ENCODE results near the gene MALSU1. TPM values are rescaled to one million over a fixed set of nuclear protein-coding genes. Genes with fewer than 3 reads are reported as not detected.

Gene MALSU1
- polyA plus RNA-seq, 1 of the 3 experiments (the other 2 are of a cell fraction) = 102 TPM

DNA sequence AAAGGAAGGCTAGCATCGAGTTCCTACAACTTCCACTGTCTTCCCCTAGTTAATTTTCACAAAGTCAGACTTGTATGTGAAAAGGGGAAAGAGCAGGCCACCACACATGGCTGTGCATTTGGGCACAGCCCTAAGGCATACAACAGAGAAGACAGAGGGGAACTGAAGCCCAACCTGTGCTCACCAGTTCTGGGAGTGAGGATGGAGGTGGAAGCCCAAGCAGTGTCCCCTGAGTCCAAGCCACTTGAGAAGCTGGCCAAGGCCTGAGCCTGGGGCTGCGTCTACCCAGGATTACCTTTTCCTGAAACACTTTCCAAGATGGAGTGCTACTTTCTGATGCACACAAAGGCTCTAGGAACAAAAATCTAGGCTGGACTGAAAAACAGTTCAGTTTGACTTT is 32.2 kb upstream of the MALSU1 start (continued):
- TF ChIP-seq SIN3A (IDR thresholded peaks at IDR 0.05; ENCODE audit: borderline replicate concordance, low read depth, low read length) = no peak

DNA sequence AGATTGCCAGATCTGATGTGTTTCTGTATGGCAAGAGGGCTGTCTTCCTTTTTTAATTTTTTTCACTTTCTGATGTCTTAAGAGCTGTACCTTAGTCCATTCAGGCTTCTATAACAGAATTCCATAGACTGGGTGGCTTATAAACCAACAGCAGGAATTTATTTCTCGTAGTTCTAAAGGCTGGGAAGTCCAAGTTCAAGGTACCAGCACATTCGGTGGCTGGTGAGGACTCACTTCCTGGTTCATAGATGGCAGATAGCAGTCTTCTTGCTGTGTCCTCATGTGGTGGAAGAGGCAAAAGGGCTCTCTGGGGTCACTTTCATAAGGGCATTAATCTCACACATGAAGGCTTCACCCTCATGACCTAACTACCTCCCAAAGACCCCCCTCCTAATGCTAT is 31.8 kb upstream of the MALSU1 start:
- Histone ChIP-seq H3K9me3 (no peaks in the 10 kb centered on the region), H3K27ac (ENCODE audit: low read depth in 2 of 2, low read length in 1 of 2) (no peak overlapping the region), H4K20me1 (ENCODE audit: insufficient read depth) (no peaks in the 10 kb centered on the region), H3K4me3 (ENCODE audit: low read depth in 2 of 2, low read length in 1 of 2) (no peak overlapping the region), H2AFZ (ENCODE audit: low read depth) (no peak overlapping the region), H3K79me2 (ENCODE audit: insufficient read depth) (no peaks in the 10 kb centered on the region), H3K27me3 (ENCODE audit: insufficient read depth) (no peaks in the 10 kb centered on the region), H3K4me2 (no peak overlapping the region), H3F3A (replicated peaks; ENCODE audit: insufficient read depth) (peaks cover 5% of the 10 kb centered on the region), H3K9ac (no peak overlapping the region), H3K36me3 (replicated peaks in 1 of 2; ENCODE audit: control insufficient read depth in 1 of 2, insufficient read depth in 2 of 2, low read length in 1 of 2) (no peaks in the 10 kb centered on the region), H3K4me1 (ENCODE audit: control insufficient read depth in 1 of 2, insufficient read depth in 2 of 2, low read depth in 1 of 2, low read length in 1 of 2) (no peaks in the 10 kb centered on the region), H3K9me2 (no peaks in the 10 kb centered on the region)
- ChIA-PET CTCF (interaction anchor here (1.2 to 23.9 kb wide), 4 partner anchors 11 to 280 kb away, joined by 4 to 359 read pairs (median 56); partner anchors contain the start of gene NUP42), POLR2A (no interaction called here)
- TF ChIP-seq FOXM1 (IDR thresholded peaks at IDR 0.05; ENCODE audit: low read depth) (no peak), RFX5 (IDR thresholded peaks at IDR 0.05; ENCODE audit: low read length) (no peak), NRF1 (IDR thresholded peaks at IDR 0.05; ENCODE audit: low read depth, low read length) (no peak), GABPA (IDR thresholded peaks at IDR 0.05; ENCODE audit: low read depth) (no peak), ELF1 (IDR thresholded peaks at IDR 0.05) (no peak), RXRA (IDR thresholded peaks at IDR 0.05; ENCODE audit: borderline replicate concordance, low read depth) (no peak)
- TF ChIP-seq, protein P1, sequence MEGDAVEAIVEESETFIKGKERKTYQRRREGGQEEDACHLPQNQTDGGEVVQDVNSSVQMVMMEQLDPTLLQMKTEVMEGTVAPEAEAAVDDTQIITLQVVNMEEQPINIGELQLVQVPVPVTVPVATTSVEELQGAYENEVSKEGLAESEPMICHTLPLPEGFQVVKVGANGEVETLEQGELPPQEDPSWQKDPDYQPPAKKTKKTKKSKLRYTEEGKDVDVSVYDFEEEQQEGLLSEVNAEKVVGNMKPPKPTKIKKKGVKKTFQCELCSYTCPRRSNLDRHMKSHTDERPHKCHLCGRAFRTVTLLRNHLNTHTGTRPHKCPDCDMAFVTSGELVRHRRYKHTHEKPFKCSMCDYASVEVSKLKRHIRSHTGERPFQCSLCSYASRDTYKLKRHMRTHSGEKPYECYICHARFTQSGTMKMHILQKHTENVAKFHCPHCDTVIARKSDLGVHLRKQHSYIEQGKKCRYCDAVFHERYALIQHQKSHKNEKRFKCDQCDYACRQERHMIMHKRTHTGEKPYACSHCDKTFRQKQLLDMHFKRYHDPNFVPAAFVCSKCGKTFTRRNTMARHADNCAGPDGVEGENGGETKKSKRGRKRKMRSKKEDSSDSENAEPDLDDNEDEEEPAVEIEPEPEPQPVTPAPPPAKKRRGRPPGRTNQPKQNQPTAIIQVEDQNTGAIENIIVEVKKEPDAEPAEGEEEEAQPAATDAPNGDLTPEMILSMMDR (IDR thresholded peaks at IDR 0.05) = no peak
- TF ChIP-seq, protein P2, sequence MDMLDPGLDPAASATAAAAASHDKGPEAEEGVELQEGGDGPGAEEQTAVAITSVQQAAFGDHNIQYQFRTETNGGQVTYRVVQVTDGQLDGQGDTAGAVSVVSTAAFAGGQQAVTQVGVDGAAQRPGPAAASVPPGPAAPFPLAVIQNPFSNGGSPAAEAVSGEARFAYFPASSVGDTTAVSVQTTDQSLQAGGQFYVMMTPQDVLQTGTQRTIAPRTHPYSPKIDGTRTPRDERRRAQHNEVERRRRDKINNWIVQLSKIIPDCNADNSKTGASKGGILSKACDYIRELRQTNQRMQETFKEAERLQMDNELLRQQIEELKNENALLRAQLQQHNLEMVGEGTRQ (IDR thresholded peaks at IDR 0.05; ENCODE audit: borderline replicate concordance, low read depth, low read length) = no peak
- TF ChIP-seq, protein P3, sequence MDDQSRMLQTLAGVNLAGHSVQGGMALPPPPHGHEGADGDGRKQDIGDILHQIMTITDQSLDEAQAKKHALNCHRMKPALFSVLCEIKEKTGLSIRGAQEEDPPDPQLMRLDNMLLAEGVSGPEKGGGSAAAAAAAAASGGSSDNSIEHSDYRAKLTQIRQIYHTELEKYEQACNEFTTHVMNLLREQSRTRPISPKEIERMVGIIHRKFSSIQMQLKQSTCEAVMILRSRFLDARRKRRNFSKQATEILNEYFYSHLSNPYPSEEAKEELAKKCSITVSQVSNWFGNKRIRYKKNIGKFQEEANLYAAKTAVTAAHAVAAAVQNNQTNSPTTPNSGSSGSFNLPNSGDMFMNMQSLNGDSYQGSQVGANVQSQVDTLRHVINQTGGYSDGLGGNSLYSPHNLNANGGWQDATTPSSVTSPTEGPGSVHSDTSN (IDR thresholded peaks at IDR 0.05) = no peak
- DNase-seq = no peak
- WGBS (ENCODE audit: low lambda C conversion rate) = 94% methylated on average over 2 of the region's 2 CpGs

DNA sequence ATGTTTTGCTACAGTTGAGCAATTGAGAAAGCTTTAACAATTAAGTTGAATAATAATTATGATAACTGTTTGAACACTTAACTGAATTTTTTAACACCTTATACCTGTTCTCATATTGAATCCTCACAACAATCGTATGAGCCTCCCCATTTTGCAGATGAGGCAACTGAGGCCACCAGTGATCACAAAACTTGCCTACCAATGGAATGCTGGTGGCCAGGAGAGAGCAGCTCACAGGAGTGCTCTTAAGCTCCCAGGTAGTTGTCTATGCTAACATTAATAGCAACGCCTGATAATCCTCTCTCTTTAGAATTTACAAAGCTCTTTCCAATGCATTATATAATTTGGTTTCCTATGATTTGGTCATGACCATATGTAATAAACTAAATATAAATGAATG is 31.0 kb upstream of the MALSU1 start:
- H3K4me3 ChIP-seq (ENCODE audit: low read depth in 2 of 2, low read length in 1 of 2) = no peak overlapping the region
- H3K27ac ChIP-seq (ENCODE audit: low read depth in 2 of 2, low read length in 1 of 2) = no peak overlapping the region
- ChIA-PET CTCF (interaction anchor here (0.9 to 23.9 kb wide), 7 partner anchors 10 to 277 kb away, joined by 3 to 359 read pairs (median 4); partner anchors contain the start of gene NUP42), POLR2A (interaction anchor here (0.5 kb wide), 1 partner anchor 166 kb away, joined by 3 read pairs; no protein-coding TSS in a partner anchor)
- no peaks in the 10 kb centered on the region for H3K27me3 ChIP-seq (ENCODE audit: insufficient read depth)
- no peaks in the 10 kb centered on the region for H4K20me1 ChIP-seq (ENCODE audit: insufficient read depth)
- no peak overlapping the region for H3K9ac ChIP-seq
- H3K9me3 ChIP-seq = no peaks in the 10 kb centered on the region
- H3K4me1 ChIP-seq (ENCODE audit: control insufficient read depth in 1 of 2, insufficient read depth in 2 of 2, low read depth in 1 of 2, low read length in 1 of 2) = peaks cover 0 to 5% of the 10 kb centered on the region in 2 experiments; a peak in 2 of 4 replicates
- WGBS (ENCODE audit: low lambda C conversion rate) = 98% methylated on average over 2 of the region's 2 CpGs
- no peaks in the 10 kb centered on the region for H3K36me3 ChIP-seq (replicated peaks in 1 of 2; ENCODE audit: control insufficient read depth in 1 of 2, insufficient read depth in 2 of 2, low read length in 1 of 2)
- DNase-seq = no peak
- no peaks in the 10 kb centered on the region for H3K9me2 ChIP-seq
- H2AFZ ChIP-seq (ENCODE audit: low read depth) = no peak overlapping the region
- no peaks in the 10 kb centered on the region for H3K79me2 ChIP-seq (ENCODE audit: insufficient read depth)
- no peaks in the 10 kb centered on the region for H3F3A ChIP-seq (replicated peaks; ENCODE audit: insufficient read depth)
- H3K4me2 ChIP-seq = no peak overlapping the region
- no peak for TF ChIP-seq SMC3 (IDR thresholded peaks at IDR 0.05; ENCODE audit: low read depth, low read length)
- TF ChIP-seq FOSL2 (IDR thresholded peaks at IDR 0.05; ENCODE audit: borderline replicate concordance, low read depth) = no peak
- TF ChIP-seq TAF1 (IDR thresholded peaks at IDR 0.05; ENCODE audit: borderline replicate concordance, low read depth, low read length) = no peak
- TF ChIP-seq FOXM1 (IDR thresholded peaks at IDR 0.05; ENCODE audit: low read depth) = no peak
- TF ChIP-seq, protein P4, sequence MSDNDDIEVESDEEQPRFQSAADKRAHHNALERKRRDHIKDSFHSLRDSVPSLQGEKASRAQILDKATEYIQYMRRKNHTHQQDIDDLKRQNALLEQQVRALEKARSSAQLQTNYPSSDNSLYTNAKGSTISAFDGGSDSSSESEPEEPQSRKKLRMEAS (IDR thresholded peaks at IDR 0.05; ENCODE audit: low read depth) = no peak
- TF ChIP-seq RAD21 (IDR thresholded peaks at IDR 0.05; ENCODE audit: low read length) = no peak
- TF ChIP-seq GABPA (IDR thresholded peaks at IDR 0.05; ENCODE audit: low read depth) = no peak
- TF ChIP-seq, protein P5, sequence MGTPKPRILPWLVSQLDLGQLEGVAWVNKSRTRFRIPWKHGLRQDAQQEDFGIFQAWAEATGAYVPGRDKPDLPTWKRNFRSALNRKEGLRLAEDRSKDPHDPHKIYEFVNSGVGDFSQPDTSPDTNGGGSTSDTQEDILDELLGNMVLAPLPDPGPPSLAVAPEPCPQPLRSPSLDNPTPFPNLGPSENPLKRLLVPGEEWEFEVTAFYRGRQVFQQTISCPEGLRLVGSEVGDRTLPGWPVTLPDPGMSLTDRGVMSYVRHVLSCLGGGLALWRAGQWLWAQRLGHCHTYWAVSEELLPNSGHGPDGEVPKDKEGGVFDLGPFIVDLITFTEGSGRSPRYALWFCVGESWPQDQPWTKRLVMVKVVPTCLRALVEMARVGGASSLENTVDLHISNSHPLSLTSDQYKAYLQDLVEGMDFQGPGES (IDR thresholded peaks at IDR 0.05; ENCODE audit: low read depth, low read length) = no peak
- TF ChIP-seq POLR2AphosphoS5 (IDR thresholded peaks at IDR 0.05; ENCODE audit: low read depth, low read length) = no peak
- TF ChIP-seq EP300 (IDR thresholded peaks at IDR 0.05; ENCODE audit: borderline replicate concordance in 1 of 2, low read depth in 1 of 2, low read length in 1 of 2) = no peak
- TF ChIP-seq, protein P2 (IDR thresholded peaks at IDR 0.05; ENCODE audit: borderline replicate concordance, low read depth, low read length) = no peak
- TF ChIP-seq MEF2A (IDR thresholded peaks at IDR 0.05; ENCODE audit: borderline replicate concordance, low read depth) = no peak
